ENCODE data around the gene TLE1. TPM values are rescaled to one million over a fixed set of nuclear protein-coding genes. Genes with fewer than 3 reads are reported as not detected.

TLE1 gene
- total and polyA plus RNA-seq, 2 experiments from 2014 or later, result 2.1 to 3.4 TPM

- TF ChIP-seq CTCF (IDR thresholded peaks at IDR 0.05; ENCODE audit: low read depth, low read length), result no peak
- H3K4me1 ChIP-seq (ENCODE audit: low read depth), result no peaks in the 10 kb centered on the region
- no peak overlapping the region for H3K4me3 ChIP-seq
- peaks cover 62% of the 10 kb centered on the region for H3K27me3 ChIP-seq
- H3K36me3 ChIP-seq, result no peaks in the 10 kb centered on the region
- no peaks in the 10 kb centered on the region for H3K9me3 ChIP-seq (ENCODE audit: low read depth)
- no peak overlapping the region for H3K27ac ChIP-seq
- no peak for DNase-seq (ENCODE audit: low read depth in 1 of 2, low spot score in 1 of 2)
These were observed 27.9 kb upstream of the TLE1 start for GRCh38 chr9:81717061-81717746.

- Histone ChIP-seq H3K4me1 (ENCODE audit: low read depth) (no peaks in the 10 kb centered on the region), H3K27me3 (peaks cover 60% of the 10 kb centered on the region), H3K36me3 (no peaks in the 10 kb centered on the region), H3K27ac (no peak overlapping the region), H3K9me3 (ENCODE audit: low read depth) (no peaks in the 10 kb centered on the region), H3K4me3 (no peak overlapping the region)
- TF ChIP-seq CTCF (IDR thresholded peaks at IDR 0.05; ENCODE audit: low read depth, low read length), result no peak
- DNase-seq (ENCODE audit: low read depth in 1 of 2, low spot score in 1 of 2), result peak in 1 of 2 donors; percentile 10
These were observed 27.1 kb upstream of the TLE1 start for GRCh38 chr9:81716409-81716808.

GRCh38 chr9:81705578-81705977 lies 16.2 kb upstream of the TLE1 start:
- no peaks in the 10 kb centered on the region for H3K36me3 ChIP-seq
- H3K27ac ChIP-seq, result no peak overlapping the region
- DNase-seq (ENCODE audit: low read depth in 1 of 2, low spot score in 1 of 2), result no peak
- H3K4me1 ChIP-seq (ENCODE audit: low read depth), result no peaks in the 10 kb centered on the region
- H3K4me3 ChIP-seq, result no peak overlapping the region
- H3K9me3 ChIP-seq (ENCODE audit: low read depth), result no peaks in the 10 kb centered on the region
- TF ChIP-seq CTCF (IDR thresholded peaks at IDR 0.05; ENCODE audit: low read depth, low read length), result no peak
- peaks cover 58% of the 10 kb centered on the region for H3K27me3 ChIP-seq

- H3K36me3 ChIP-seq, result no peaks in the 10 kb centered on the region
- peaks cover 85% of the 10 kb centered on the region for H3K27me3 ChIP-seq
- no peak overlapping the region for H3K27ac ChIP-seq
- no peak for TF ChIP-seq CTCF (IDR thresholded peaks at IDR 0.05; ENCODE audit: low read depth, low read length)
- H3K4me3 ChIP-seq, result no peak overlapping the region
- no peaks in the 10 kb centered on the region for H3K4me1 ChIP-seq (ENCODE audit: low read depth)
- no peaks in the 10 kb centered on the region for H3K9me3 ChIP-seq (ENCODE audit: low read depth)
- DNase-seq (ENCODE audit: low read depth in 1 of 2, low spot score in 1 of 2), result no peak
These were observed 5.2 kb upstream of the TLE1 start for GRCh38 chr9:81694541-81694940.

- DNase-seq (ENCODE audit: low read depth in 1 of 2, low spot score in 1 of 2), result no peak
- no peaks in the 10 kb centered on the region for H3K36me3 ChIP-seq
- no peak overlapping the region for H3K4me3 ChIP-seq
- no peaks in the 10 kb centered on the region for H3K9me3 ChIP-seq (ENCODE audit: low read depth)
- H3K27me3 ChIP-seq, result peaks cover 83% of the 10 kb centered on the region
- no peak for TF ChIP-seq CTCF (IDR thresholded peaks at IDR 0.05; ENCODE audit: low read depth, low read length)
- no peaks in the 10 kb centered on the region for H3K4me1 ChIP-seq (ENCODE audit: low read depth)
- H3K27ac ChIP-seq, result no peak overlapping the region
These were observed 4.5 kb upstream of the TLE1 start for GRCh38 chr9:81693671-81694378.
